IMR-90 (cell line): ENCODE results near the gene SLC34A3. TPM values are rescaled to one million over a fixed set of nuclear protein-coding genes. Genes with fewer than 3 reads are reported as not detected.

Experiments used
- ATAC-seq: fragments of 200-7000 bp; cut with Tn5 transposase; 2 replicates; pipeline ENCODE4 v1.9.1; 2020; ENCODE audit warnings: low read depth, mild to moderate bottlenecking, moderate library complexity
- BruUV-seq: library from RNA; stranded (reverse); fragments of 400-500 nt; replicated peaks from 2 replicates; lab custom pipeline; 2021; lab: Mats Ljungman, UMichigan
- CTCF ChIA-PET: fragments of 300-600 bp; formaldehyde crosslinking; extraction: SDS; loops from one replicate; lab custom pipeline; 2021; ENCODE audit warnings: antibody characterized with exemption; lab: Yijun Ruan, JAX
- POLR2A ChIA-PET: fragments of 300-600 bp; sonication (Branson Sonifier 250); formaldehyde crosslinking; loops from one replicate; lab custom pipeline; 2022; ENCODE audit warnings: antibody characterized with exemption; ENCODE audit not compliant: unreplicated experiment; lab: Charles Lee
- DNase-seq: peaks from one replicate; pipeline ENCODE4 v3.0.0; 2013
- H2AFZ ChIP-seq: replicated peaks from 2 replicates; pipeline ENCODE3; 2013; ENCODE audit warnings: low read length, mild to moderate bottlenecking; ENCODE audit not compliant: poor library complexity
- H2AK5ac ChIP-seq: 2 replicates; pipeline ENCODE4 v1.6.1; 2013; ENCODE audit warnings: low read depth, low read length, inconsistent platforms
- H2AK9ac ChIP-seq: replicated peaks from 2 replicates; pipeline ENCODE3; 2013; ENCODE audit warnings: mild to moderate bottlenecking, low read depth, low read length, moderate library complexity; ENCODE audit not compliant: poor library complexity
- H2BK120ac ChIP-seq: 2 replicates; pipeline ENCODE4 v1.6.1; 2013; ENCODE audit warnings: low read depth, low read length, inconsistent platforms
- H2BK15ac ChIP-seq: 3 replicates; pipeline ENCODE4 v1.6.1; 2013; ENCODE audit warnings: low read depth, low read length, inconsistent platforms
- H2BK20ac ChIP-seq: 2 replicates; pipeline ENCODE4 v1.6.1; 2013; ENCODE audit warnings: low read depth, mild to moderate bottlenecking, inconsistent platforms, low read length, moderate library complexity
- H2BK5ac ChIP-seq: 2 replicates; pipeline ENCODE4 v1.6.1; 2013; ENCODE audit warnings: mild to moderate bottlenecking, low read depth, low read length, inconsistent platforms; ENCODE audit not compliant: poor library complexity, severe bottlenecking
- H3K14ac ChIP-seq: replicated peaks from 2 replicates; pipeline ENCODE4 v1.6.1; 2013; ENCODE audit warnings: low read depth, low read length, inconsistent platforms
- H3K18ac ChIP-seq: 2 replicates; pipeline ENCODE4 v1.6.1; 2013; ENCODE audit warnings: low read depth, low read length, control low read depth
- H3K23ac ChIP-seq: 2 replicates; pipeline ENCODE4 v1.6.1; 2013; ENCODE audit warnings: low read depth, low read length, inconsistent platforms
- H3K27ac ChIP-seq: 2 replicates; pipeline ENCODE4 v1.5.1; 2013; ENCODE audit warnings: mild to moderate bottlenecking, control low read depth, low read length; ENCODE audit not compliant: insufficient read depth
- H3K27me3 ChIP-seq: 2 replicates; pipeline ENCODE4 v1.6.1; 2013; ENCODE audit warnings: low read length; ENCODE audit not compliant: control insufficient read depth, insufficient read depth
- H3K36me3 ChIP-seq: 2 replicates; pipeline ENCODE4 v1.6.1; 2013; ENCODE audit warnings: low read length, mixed read lengths; ENCODE audit not compliant: control insufficient read depth, insufficient read depth
- H3K4ac ChIP-seq: 2 replicates; pipeline ENCODE4 v1.6.1; 2013; ENCODE audit warnings: low read depth, low read length, inconsistent platforms
- H3K4me1 ChIP-seq: 2 replicates; pipeline ENCODE4 v1.6.1; 2013; ENCODE audit warnings: low read length, mixed read lengths; ENCODE audit not compliant: control insufficient read depth, insufficient read depth
- H3K4me2 ChIP-seq: 2 replicates; pipeline ENCODE4 v1.6.1; 2013; ENCODE audit warnings: low read depth, mild to moderate bottlenecking, control low read depth, low read length, moderate library complexity
- H3K4me3 ChIP-seq: 2 replicates; pipeline ENCODE4 v1.5.1; 2013; ENCODE audit warnings: low read depth, mild to moderate bottlenecking, control low read depth, low read length, moderate library complexity; ENCODE audit not compliant: insufficient read depth
- H3K56ac ChIP-seq: 2 replicates; pipeline ENCODE4 v1.6.1; 2013; ENCODE audit warnings: low read length, inconsistent platforms; ENCODE audit not compliant: insufficient read depth; ENCODE audit errors: extremely low read depth
- H3K79me1 ChIP-seq, 2 experiments: 2 replicates each; pipeline ENCODE4 v1.6.1; 2013; ENCODE audit warnings: low read length in 2 of 2, inconsistent platforms in 1 of 2, low read depth in 1 of 2
- H3K9ac ChIP-seq: 2 replicates; pipeline ENCODE4 v1.6.1; 2013; ENCODE audit warnings: low read depth, low read length, control low read depth
- H3K9me1 ChIP-seq: 2 replicates; pipeline ENCODE4 v1.6.1; 2013; ENCODE audit warnings: low read length, inconsistent platforms; ENCODE audit not compliant: insufficient read depth
- H3K9me3 ChIP-seq: 2 replicates; pipeline ENCODE4 v1.6.1; 2013; ENCODE audit warnings: low read length; ENCODE audit not compliant: control insufficient read depth, insufficient read depth
- H4K20me1 ChIP-seq: 2 replicates; pipeline ENCODE4 v1.6.1; 2013; ENCODE audit warnings: low read length, inconsistent platforms; ENCODE audit not compliant: insufficient read depth
- H4K5ac ChIP-seq: 2 replicates; pipeline ENCODE4 v1.6.1; 2013; ENCODE audit warnings: mild to moderate bottlenecking, low read depth, low read length, control low read depth
- H4K8ac ChIP-seq, 2 experiments: 2 replicates each; pipeline ENCODE4 v1.6.1; 2013; ENCODE audit warnings: low read depth in 2 of 2, low read length in 2 of 2, control low read depth in 1 of 2, inconsistent platforms in 1 of 2
- H4K91ac ChIP-seq: 2 replicates; pipeline ENCODE4 v1.6.1; 2013; ENCODE audit warnings: low read depth, low read length, inconsistent platforms; ENCODE audit not compliant: insufficient read depth
- BHLHE40 ChIP-seq: fragments of 150-350 bp; IDR thresholded peaks from 2 replicates; pipeline ENCODE4 v1.6.1; 2016; ENCODE audit warnings: mild to moderate bottlenecking, low read depth, low read length
- ELK1 ChIP-seq: fragments of 150-350 bp; IDR thresholded peaks from 2 replicates; pipeline ENCODE4 v1.6.1; 2016; ENCODE audit warnings: low read depth, mild to moderate bottlenecking, low read length, moderate library complexity, borderline replicate concordance
- MAZ ChIP-seq: IDR thresholded peaks from 2 replicates; pipeline ENCODE4 v1.6.1; 2012; ENCODE audit warnings: low read depth, mild to moderate bottlenecking, low read length, improper control_type of control experiment, moderate library complexity, borderline replicate concordance
- SMC3 ChIP-seq: fragments of 150-350 bp; IDR thresholded peaks from 2 replicates; pipeline ENCODE4 v1.6.1; 2016; ENCODE audit warnings: low read depth, mild to moderate bottlenecking, antibody characterized with exemption, low read length, moderate library complexity
- WGBS, 2 experiments: methylation state at CpG; one replicate each; pipeline versions ENCODE4 v1.1.5 to v1.1.7; 2013; ENCODE audit warnings: missing lambda C conversion rate in 2 of 2; ENCODE audit not compliant: insufficient read length in 1 of 2; ENCODE audit errors: extremely low coverage in 2 of 2; 5-methylcytosine and 5-hydroxymethylcytosine counted together
- dilution Hi-C: fragments of 300-500 bp; cut with HindIII; formaldehyde crosslinking; loops from one replicate; pipeline ENCODE4 v1.14.3; 2018; ENCODE audit warnings: low sequenced_read_pairs; ENCODE audit not compliant: unreplicated experiment
- in situ Hi-C: fragments of 300-500 bp; cut with MboI; formaldehyde crosslinking; loops from 3 replicates; pipeline ENCODE4 v1.14.3; 2019; ENCODE audit warnings: low sequenced_read_pairs, inconsistent platforms, mixed read lengths
- intact Hi-C: fragments of 100-400 bp; cut with micrococcal nuclease; formaldehyde crosslinking; loops from 2 replicates; pipeline ENCODE4 v1.10.0; 2022
- polyA plus RNA-seq, 3 experiments: library from polyadenylated mRNA; depleted of rRNA; stranded (reverse); fragments of >200 nt; gene quantifications; 2 replicates each; pipeline ENCODE4 v1.2.3, GENCODE V29; 2012; ENCODE audit warnings: low replicate concordance in 1 of 3
- total RNA-seq: library from RNA; depleted of rRNA; stranded (reverse); fragments of >200 nt; gene quantifications from 2 replicates; pipeline ENCODE4 v1.2.3, GENCODE V29; 2012

SLC34A3 gene
- total and polyA plus RNA-seq, 2 of the 4 experiments (the other 2 are of a cell fraction) = not detected

GRCh38 chr9:137236936-137237421 lies 6.3 kb downstream of the SLC34A3 start:
- H4K5ac ChIP-seq = no peak overlapping the region
- no peaks in the 10 kb centered on the region for H3K9me1 ChIP-seq
- ATAC-seq (no peak), DNase-seq (no peak)
- H3K4ac ChIP-seq = no peak overlapping the region
- no peak overlapping the region for H2BK120ac ChIP-seq
- POLR2A ChIA-PET = interaction anchor here (0.6 kb wide), 1 partner anchor 24 kb away, joined by 3 read pairs; no protein-coding TSS in a partner anchor
- no peak overlapping the region for H3K9ac ChIP-seq
- no peaks in the 10 kb centered on the region for H3K27me3 ChIP-seq
- H3K4me2 ChIP-seq = no peak overlapping the region
- H2AK5ac ChIP-seq = peak overlapping the region; percentile 73; the same call in 1 of the 2 replicates
- no peak overlapping the region for H2BK20ac ChIP-seq
- no peak overlapping the region for H3K56ac ChIP-seq
- CTCF ChIA-PET = interaction anchor here (0.6 to 1.0 kb wide), 7 partner anchors 10 to 154 kb away, joined by 3 to 6 read pairs (median 3); partner anchors contain the start of genes DPP7 and RNF224
- H4K20me1 ChIP-seq = peaks cover 11% of the 10 kb centered on the region
- no TSS peak for BruUV-seq
- no peak overlapping the region for H2BK15ac ChIP-seq
- intact Hi-C loops = no loop called here
- H2BK5ac ChIP-seq = no peak overlapping the region
- no peak overlapping the region for H4K8ac ChIP-seq
- H3K4me1 ChIP-seq = peaks cover 5% of the 10 kb centered on the region; the same call in 1 of the 2 replicates
- H3K27ac ChIP-seq = no peak overlapping the region
- peaks cover 8 to 30% of the 10 kb centered on the region in 2 experiments; a peak in 3 of 4 replicates for H3K79me1 ChIP-seq
- in situ Hi-C loops = no loop called here
- H3K18ac ChIP-seq = no peak overlapping the region
- dilution Hi-C loops = no loop called here
- 56% methylated on average over 7 of the region's 11 CpGs; no CpG with 5 or more reads in 1 of the 2 experiments for WGBS, 2 experiments
- H3K14ac ChIP-seq = no peak overlapping the region
- no peaks in the 10 kb centered on the region for H3K9me3 ChIP-seq
- peaks cover 1% of the 10 kb centered on the region for H3K36me3 ChIP-seq
- H4K91ac ChIP-seq = no peak overlapping the region
- H2AFZ ChIP-seq = peak overlapping the region; percentile 63
- no peak overlapping the region for H3K23ac ChIP-seq
- TF ChIP-seq MAZ = no peak
- TF ChIP-seq ELK1 = no peak
- TF ChIP-seq SMC3 = no peak
- no peak for TF ChIP-seq BHLHE40
- H3K4me3 ChIP-seq = no peak overlapping the region
- peak overlapping the region; percentile 89 for H2AK9ac ChIP-seq
